HS-5 (cell line): ENCODE measurements around the gene HOXC9.

Experiments used
- DNase-seq: peaks from one replicate; pipeline ENCODE4 v3.0.0-alpha.2; 2012; ENCODE audit warnings: low read depth

HOXC9 gene

DNA sequence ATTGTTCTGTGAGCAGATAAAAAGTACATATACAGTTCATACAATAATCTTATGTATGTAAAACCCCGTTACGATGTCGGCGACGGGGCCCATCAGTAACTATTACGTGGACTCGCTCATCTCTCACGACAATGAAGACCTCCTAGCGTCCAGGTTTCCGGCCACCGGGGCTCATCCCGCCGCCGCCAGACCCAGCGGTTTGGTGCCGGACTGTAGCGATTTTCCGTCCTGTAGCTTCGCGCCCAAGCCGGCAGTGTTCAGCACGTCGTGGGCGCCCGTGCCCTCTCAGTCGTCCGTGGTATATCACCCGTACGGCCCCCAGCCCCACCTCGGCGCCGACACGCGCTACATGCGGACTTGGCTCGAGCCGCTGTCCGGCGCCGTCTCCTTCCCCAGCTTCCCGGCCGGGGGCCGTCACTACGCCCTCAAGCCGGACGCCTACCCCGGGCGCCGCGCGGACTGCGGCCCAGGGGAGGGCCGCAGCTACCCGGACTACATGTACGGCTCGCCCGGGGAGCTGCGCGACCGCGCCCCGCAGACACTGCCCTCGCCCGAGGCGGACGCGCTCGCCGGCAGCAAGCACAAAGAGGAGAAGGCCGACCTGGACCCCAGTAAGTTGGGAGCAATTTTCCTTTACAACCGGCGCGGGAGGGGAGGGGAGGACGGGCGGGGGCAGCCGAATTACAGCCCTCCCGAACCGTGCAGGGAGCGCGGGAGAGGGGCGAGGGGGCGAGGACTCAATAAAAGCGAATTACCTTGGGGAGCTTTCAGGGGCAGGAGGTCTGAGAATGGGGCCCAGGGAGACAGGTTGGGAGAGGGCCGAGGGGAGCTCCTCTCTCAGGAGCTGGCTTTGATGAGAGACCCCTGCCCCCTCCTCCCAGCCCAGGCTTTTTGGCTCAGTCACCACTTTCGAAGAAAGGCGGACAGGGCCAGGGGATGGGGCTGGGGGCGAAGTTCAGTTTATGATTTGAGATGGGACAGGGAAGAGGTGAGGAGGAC, at the start of gene HOXC9:
Gene HOXC9, plus strand, starts transcription at position 46 of the 999 bp plus-strand sequence. Its CDS starts 28 bp downstream, at position 74.
- no peak for DNase-seq

DNA sequence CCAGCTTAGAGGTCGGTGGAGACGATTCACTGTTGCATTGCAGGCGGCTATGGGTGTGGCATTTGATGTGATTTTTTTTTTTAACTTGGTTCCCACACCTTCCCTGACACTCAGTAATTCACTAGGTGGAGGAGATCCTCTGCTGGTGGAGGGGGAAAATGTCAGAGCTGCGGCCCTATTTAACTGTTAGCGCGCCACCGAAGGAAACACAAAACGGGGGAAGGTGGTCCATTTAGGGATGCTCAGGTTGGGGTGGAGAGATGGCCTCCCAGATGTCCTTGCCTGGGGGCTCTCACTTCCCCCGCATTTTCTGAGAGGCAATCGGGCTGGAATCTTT, 49.6 kb upstream of the HOXC9 start:
- DNase-seq, result no peak

DNA sequence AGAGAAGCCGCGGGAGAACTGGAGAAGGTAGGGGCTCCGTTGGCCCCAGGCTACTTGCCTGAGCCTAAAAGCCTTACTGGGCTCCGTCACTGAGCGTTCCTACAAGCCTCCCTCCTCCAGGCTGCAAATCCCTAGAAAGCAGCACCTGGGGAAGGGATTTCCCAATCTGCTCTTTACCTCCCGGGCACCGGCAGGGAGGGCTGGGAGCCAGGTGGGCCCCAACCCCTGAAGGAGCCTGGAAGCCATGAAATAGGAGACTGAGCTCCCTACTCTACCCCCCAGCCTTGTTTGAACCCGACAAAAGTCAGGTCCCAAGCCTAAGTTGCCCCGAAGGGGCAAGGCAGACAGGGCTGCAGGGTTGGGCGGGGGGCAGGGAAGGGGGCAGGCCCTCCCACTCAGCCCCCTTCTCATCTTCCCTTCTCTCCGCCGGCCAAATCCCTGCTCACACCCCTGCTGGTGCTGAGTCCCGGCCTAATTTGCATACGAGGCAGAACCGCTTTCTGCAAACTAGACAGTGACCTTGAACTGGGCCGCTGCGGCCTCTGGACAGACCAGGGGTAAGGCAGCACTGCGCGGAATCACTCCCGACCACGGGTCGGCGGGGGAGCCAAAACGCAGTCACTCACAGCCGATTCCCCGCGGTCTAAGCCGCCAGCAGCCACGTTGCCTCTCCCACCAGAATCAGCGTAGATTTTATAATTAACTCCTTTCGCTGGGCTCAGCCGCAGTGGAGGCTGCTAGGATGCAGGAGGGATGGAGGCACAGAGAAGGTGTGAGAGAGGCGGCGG, 49.0 kb upstream of the HOXC9 start:
- DNase-seq, result no peak

DNA sequence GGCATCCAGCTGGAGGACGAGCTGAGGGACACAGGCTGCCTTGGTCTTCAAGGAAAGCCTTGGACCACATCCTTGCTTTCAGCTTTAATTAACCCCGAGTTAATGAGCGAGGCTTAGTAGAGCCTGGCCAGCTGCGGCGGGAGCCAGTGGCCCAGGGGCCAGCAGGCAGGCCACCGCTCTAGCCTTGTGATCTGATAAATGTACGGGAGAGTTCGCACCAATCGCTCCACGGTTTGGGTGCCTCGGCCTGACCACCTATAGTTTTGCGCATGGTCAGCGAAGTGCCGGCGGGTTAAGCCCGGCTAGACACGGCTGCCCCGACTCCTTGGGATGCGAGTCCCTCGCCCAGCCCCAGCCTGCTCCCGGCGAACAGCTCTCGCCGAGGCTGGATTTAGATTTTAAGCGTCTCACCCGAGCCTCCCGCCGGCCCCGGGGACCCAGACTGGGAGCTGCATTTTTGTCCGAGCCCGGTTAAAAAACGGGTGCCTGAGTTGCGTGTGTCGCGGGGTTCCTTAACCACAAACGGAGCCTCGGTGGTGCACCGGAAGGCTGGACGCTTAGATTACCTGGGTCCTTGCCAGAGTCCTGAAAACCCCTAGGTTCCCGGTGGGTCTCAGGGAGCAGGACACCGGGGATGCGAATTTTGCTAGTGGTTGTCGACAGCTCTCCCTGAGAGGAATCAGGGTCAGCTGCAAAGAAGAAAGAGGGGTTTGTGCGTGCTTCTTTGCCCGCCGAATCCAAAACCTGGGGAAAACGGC, 48.2 kb upstream of the HOXC9 start:
- no peak for DNase-seq

DNA sequence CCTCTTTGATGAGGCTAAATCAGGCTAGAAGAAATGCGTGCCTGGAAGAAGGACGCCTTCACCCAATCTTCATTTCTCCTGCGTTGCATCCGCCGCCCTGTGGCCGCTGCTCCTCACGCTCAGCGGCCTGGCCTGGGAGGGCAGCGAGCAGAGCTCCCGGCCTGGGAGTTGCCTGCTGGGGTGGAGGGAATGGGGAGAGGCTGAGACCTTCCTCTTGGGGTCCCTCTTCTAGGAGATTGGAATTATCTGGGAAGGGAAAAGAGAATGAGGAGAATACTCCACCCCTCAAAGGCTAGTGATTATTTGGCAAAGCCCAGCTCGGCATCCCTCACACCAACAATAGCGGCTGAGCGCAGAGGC, 47.6 kb upstream of the HOXC9 start:
- no peak for DNase-seq

DNA sequence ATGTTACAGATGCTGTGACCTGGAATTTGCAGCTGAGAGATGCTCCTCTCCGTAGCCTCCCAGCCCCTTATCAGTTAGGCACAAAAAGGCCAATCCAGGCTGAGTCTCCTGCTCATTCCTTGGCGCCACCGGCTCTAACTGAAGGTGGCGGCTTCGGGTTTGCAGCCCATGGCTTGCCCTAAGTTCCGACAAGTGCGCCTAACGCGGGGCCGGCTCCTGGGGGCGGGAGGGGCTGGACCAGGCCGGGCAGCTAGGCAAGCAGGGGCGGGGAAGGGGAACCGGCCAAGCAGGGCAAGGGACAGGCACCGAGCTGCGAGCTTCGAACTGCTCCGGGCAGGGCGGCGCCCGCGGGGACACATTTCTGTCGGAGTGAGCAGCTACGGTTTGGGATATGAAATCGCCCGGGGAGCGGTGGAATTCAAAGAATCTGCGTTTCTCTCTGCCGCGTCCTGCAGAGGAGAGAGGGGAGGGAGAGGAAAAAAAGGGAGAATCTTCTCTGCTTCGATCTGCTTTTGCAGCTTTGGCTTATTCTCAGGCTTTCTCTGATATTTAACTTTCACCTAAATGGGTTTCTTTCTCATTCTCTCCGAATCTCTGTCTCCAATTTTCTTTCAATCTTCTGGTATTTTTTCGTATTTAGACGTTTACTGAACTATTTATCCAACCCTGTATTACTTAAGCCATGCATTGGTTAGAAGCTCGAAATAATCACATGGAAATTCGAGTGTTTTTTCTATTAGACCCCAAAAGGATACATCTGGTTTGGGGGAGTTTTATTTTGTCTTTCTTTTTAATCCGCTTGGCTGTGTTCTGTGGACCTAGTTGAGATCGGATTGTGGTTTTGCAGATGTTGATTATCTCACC, 46.9 kb upstream of the HOXC9 start:
- no peak for DNase-seq

DNA sequence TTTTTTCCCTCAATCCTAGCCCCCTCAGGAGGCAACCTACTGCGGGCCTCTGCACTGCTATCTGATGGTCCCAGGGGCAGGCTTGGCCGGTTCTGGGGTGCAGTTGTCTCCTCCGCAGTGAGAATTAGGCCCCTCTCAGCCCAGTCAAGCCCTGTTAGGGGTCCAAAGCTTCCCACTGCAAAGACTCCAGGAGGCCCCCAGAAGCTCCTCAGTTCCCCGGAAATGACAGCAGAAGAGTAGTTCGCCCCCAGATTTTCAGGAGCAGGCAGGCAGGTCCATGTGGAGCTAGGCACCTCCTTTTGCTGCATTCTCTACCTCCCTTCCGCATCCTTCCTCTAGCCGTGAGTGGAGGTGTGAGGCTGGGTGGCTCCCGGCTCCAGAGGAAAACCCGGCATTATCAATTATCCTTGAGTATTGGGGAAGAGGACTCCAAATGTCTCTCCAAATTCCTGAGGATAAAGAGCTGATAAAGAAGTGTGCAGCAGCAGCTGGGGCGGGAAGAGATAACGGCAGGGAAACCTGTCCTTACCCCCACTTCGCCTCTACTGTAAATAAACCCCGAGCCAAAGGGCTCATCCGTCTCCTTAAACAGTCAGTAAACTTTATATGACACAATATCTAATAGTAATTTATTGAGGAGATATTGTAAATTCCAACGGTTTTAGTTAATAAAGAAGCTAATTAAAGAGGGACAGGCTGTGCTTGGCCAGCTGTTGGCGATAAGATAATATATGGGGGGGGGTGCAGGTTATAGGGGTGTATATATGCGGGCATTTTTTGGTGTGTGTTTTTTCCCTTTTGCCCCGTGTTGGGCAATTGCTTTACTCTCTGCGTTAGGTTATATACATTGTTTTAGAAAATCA, 45.9 kb upstream of the HOXC9 start:
- DNase-seq, result no peak

DNA sequence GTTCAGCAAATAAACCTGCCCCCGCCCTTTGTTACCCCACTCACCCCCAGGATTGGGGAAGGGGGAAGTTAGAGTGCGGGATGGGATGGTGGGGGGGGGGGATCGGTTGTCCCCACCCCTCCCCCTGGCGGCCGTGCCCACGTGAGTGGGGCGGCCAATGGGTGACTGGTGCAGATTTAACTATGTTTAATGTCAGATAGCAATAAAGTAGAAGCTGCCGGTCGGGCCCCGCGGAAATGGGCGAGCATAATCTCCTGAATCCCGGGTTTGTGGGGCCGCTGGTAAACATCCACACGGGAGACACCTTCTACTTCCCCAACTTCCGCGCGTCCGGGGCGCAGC, 45.3 kb upstream of the HOXC9 start, which contains the start of gene HOXC12:
Gene HOXC12, plus strand, starts transcription at position 210 of the 342 bp plus-strand sequence. Its CDS starts 27 bp downstream, at position 237.
- no peak for DNase-seq

DNA sequence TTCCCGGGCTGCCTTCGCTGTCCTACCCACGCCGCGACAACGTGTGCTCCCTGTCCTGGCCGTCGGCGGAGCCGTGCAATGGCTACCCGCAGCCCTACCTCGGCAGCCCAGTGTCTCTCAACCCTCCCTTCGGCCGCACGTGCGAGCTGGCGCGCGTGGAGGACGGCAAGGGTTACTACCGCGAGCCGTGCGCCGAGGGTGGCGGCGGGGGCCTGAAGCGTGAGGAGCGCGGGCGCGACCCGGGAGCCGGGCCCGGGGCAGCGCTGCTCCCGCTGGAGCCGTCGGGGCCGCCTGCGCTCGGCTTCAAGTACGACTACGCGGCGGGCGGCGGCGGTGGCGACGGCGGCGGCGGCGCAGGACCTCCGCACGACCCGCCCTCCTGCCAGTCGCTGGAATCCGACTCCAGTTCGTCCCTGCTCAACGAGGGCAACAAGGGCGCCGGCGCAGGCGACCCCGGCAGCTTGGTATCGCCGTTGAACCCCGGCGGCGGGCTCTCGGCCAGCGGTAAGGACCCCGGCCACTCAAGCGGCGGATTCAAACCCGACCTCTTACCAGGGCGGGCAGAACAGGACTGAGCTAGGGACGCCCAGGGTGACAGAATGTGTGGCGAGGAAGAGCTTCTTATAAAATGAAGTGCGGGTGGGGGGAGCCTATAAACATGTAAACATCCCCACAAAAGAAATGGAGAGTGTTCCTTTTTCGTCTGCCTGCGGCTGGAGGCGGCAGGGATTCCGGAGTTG, 44.8 kb upstream of the HOXC9 start:
- no peak for DNase-seq

DNA sequence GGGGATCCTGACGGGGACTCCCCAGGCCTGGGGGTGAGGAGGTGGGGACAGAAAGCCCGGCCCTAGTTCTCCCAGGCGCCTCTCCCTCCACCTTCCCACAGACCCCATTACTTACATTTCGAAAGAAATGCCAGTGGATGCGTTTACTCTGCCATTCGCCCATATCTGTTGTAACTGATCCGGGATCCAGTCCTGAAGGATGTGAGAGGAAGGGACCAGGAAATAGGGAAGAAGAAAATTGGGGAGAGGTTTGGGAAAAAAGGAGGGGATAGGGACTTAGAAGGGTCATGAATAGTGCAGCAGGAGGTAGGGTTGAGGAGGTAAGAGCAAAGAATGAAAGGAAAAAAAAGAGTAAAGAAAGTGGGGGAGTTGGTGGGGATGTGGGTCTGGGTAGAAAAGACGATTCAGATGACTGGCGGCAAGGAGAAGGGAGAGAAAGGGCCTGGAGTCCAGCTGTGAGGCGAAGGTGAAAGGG, 44.1 kb upstream of the HOXC9 start:
- DNase-seq, result no peak

DNA sequence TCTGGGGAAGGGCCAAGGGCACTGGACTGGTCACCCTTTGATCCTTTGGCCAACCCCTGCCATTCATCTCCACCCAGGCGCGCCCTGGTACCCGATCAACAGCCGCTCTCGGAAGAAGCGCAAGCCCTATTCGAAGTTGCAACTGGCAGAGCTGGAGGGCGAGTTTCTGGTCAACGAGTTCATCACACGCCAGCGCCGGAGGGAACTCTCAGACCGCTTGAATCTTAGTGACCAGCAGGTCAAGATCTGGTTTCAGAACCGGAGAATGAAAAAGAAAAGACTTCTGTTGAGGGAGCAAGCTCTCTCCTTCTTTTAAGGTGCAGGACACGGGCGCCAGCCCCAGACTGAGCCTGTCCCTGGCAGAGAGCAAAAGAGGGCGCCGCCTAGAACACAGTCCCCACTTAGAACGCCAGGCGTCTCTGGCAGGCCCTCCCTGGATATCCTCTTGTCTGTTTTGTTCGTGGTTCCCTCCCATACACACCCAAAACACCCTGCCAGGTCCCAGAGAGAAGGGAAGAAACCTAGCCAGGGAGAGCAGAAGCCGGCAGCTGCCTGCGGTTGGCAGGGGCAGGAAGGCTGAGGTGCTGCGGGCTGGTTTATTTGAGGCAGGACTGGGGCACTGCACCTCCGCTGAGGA, 43.6 kb upstream of the HOXC9 start:
- no peak for DNase-seq

DNA sequence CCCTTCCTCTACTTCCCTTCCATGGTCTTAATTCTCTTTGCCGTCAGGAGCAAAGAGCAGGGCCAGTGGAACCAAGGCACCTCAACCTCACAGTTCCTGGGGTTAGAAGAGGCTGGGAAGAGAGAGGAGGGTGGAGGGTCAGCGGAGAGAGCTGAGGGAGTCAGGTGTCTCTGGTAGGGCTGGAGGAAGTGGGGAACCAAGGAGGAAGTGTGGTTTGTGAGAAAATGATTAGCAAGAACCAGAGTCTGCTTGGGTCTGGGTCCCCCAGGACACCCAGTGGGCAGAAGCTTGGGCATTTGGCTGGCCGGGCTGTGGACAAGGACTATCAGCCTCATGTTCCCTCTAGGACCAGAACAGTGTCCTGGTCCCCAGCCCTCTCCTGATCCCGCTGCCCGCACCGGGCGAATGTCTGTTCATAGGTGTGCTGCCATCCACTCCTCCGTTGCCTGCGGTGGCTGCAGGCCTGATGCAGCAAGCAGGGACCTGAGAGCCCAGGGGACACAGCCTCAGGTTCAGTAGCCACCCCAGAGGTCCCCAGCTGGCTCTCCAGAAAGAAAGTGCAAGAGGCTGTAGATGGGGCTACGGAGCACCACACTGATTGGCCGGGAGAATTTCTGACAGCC, 42.9 kb upstream of the HOXC9 start:
- no peak for DNase-seq

DNA sequence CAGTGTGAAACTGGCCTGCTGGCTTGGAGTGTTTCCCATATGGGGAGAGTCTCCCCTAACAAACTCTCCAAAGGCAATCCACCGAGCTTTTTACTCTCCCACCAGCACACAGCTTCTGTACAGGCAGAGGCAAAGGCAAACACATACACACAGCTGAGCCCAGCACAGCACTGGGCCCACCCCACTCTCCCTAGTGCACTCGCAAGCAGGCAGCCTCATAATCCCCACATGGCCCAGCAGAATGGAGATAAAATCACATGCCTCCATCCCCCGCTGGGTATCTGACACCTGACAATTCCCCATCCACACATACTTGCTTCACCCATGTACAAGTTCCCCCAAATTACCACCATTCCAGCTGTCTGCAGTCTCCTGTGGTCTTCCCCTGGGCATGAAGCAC, 41.8 kb upstream of the HOXC9 start:
- no peak for DNase-seq

DNA sequence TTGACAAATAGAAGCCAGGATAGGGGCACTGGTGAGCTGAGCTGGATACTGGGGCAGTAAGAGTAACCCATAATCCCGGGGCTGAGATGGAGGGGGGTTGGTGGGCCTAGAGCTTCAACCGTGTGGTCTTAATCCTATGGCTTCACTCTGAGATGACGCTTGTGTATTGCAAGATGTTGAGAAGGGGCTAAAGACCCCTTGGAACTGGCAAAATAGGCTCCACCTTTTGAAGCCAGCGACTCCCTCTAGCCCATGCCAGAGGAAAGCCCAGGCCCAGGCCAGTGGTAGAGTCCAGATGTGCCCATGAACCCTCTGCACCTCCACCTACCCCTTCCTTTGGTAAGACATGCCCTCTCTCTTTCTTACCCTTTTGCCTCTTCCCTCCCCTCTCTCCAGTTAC, 40.6 kb upstream of the HOXC9 start:
- no peak for DNase-seq

DNA sequence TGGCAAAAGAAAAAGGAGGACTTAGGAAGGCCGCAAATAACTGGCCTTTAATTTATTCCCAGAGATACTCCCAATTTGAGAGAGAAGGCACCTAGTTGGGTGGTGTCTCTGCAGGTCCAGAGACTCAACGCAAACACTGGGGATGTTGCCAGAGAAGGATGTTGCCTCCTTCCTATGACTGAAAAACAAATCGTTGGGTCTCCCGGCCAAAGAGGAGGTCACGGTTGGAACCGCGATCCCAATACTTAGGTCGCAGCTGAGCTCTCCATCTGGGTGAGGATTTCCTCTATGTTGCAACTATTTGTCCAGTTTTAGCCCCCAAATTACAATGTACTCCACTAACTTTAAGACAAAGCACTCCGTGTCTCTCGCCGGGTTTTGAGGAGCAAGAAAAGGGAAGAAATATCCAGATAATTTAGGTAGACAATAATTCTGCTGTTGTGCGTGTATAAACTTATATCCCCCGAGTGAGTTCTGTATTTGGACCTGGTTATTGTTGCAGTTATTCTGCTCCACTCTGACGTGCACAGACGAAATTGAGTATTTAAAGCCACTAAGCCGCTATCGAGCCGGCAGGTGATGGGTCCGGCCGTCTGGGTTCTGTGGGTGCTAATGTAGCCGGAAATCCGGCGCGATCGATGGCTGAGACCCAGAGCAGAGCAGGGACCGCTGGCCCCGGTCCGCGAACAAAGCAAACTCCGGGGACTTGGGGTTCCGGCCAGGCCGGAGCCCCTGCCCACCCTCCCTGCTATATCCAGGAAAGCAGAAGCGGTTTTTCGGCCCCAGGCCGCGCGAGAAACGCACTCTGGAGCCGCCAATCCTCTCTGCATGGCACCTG, 39.6 kb upstream of the HOXC9 start:
- no peak for DNase-seq

DNA sequence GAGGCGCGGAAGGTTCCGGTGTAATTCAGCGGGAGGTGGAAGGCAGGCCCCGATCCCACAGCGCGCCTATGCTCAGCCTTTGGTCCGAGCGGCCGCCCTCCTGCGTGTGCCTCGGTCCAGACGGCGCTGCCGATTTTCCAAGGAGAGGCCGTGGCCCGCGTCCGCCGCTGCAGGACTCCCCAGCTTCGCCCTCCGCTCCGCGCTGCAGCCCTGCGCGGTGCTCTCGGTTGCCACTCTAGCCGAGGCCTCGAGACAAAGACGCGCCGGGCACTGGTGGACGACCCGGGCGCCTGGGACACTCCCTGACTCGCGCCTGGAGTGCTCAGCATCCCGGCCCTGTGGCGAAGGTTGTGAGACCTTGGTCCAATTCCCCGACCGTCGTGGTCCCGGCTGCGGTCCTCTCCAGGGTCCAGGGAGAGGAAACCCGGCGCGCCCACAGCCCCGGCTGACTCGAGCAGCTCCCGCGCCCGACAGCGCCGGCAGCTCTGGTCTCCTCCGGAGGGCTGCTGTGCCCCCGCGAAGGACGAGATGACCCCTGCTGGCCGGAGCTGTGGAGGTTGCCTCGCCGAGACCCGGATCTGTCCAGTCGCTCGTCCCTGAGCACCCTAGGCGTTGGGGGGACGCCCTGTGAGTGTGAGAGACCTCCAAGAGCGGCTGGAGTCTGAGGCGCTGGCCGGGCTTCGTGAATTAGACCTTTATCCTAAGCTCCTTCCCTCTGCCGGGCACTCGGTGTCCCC, 38.8 kb upstream of the HOXC9 start:
- DNase-seq, result no peak

DNA sequence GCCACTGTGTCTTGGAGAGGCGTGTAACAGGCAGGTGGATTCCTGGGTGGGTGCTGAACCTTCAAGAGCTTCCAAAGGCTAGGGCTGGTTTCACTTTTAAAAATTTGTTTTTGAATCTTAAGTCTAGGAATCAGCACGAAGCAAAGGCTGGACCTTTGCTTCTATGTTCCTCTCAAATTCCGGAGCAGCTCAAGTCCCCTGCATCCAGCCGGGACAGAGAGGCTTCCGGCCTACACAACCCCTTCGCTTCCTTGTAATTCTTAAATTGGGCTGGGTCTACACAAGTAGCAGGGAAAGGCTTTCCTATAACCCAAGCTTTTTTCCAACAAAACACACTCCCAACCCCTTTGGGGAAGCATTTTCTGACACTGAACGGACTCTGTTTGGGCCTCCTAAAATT, 37.0 kb upstream of the HOXC9 start:
- DNase-seq, result no peak
